ENCODE measurements around the gene FXYD1.

DNA sequence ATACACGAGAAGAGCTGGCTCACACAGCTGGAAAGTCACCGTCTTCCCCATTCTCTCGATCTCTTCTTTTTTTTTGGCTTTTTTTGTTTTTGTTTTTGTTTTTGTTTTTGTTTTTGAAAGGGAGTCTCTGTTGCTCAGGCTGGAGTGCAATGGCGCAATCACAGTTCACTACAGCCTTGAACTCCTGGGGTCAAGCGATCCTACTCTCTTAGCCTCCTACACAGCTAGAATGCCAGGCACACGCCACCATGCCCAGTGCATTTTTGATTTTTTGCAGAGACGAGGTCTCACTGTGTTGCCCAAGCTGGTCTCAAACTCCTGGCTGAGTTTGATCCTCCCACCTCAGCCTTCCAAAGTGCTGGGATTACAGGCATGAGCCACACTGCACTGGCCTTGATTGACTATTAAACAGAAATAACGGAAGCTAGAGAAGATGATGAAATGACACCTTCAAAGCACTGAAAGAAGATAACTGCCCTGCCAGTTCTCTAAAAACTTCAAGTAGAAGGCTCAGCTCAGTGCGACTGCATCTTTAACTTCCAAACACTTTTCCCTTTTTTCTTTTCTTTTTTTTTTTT lies 19.0 kb upstream of the FXYD1 start:
- TF ChIP-seq ZNF565 (CRISPR knock-in tag; conservative IDR thresholded peaks at IDR 0.05; ENCODE audit: low read depth) (no peak), OSR1 (CRISPR knock-in tag; IDR thresholded peaks at IDR 0.05) (no peak), ZNF70 (CRISPR knock-in tag; IDR thresholded peaks at IDR 0.05) (no peak), ESRRG (CRISPR knock-in tag; IDR thresholded peaks at IDR 0.05) (no peak)

Measured in SK-N-SH treated with all-trans-retinoic acid at 6 μM for 48 hours (cell line).